ENCODE measurements around the gene STXBP2. TPM values are rescaled to one million over a fixed set of nuclear protein-coding genes. Genes with fewer than 3 reads are reported as not detected.

Gene STXBP2
- polyA plus RNA-seq, 1 experiment = 5.0 TPM

GRCh38 chr19:7645163-7645562 is 8.3 kb downstream of the STXBP2 start:
- peaks cover 19% of the 10 kb centered on the region; the same call in 1 of the 2 replicates for H3K9me3 ChIP-seq (ENCODE audit: control insufficient read depth, insufficient read depth, low read length)
- no peaks in the 10 kb centered on the region for H3K27me3 ChIP-seq (ENCODE audit: control insufficient read depth, insufficient read depth, low read length)
- no peak overlapping the region for H3K4me3 ChIP-seq (ENCODE audit: low read depth, low read length)
- TF ChIP-seq CTCF (IDR thresholded peaks at IDR 0.05; ENCODE audit: low read depth, low read length) = no peak
- H3K27ac ChIP-seq (ENCODE audit: low read depth, low read length) = no peak overlapping the region
- ChIA-PET POLR2A (no interaction called here), CTCF (no interaction called here)
- DNase-seq (ENCODE audit: low read depth, low spot score) = no peak

GRCh38 chr19:7645656-7646425 is 8.9 kb downstream of the STXBP2 start:
- Histone ChIP-seq H3K27me3 (ENCODE audit: control insufficient read depth, insufficient read depth, low read length) (peaks cover 2% of the 10 kb centered on the region), H3K4me3 (ENCODE audit: low read depth, low read length) (no peak overlapping the region), H3K9me3 (ENCODE audit: control insufficient read depth, insufficient read depth, low read length) (peaks cover 14% of the 10 kb centered on the region; the same call in 1 of the 2 replicates), H3K27ac (ENCODE audit: low read depth, low read length) (no peak overlapping the region)
- TF ChIP-seq CTCF (IDR thresholded peaks at IDR 0.05; ENCODE audit: low read depth, low read length) = no peak
- DNase-seq (ENCODE audit: low read depth, low spot score) = no peak
- CTCF ChIA-PET = no interaction called here
- POLR2A ChIA-PET = no interaction called here

- Histone ChIP-seq H3K27ac (ENCODE audit: low read depth, low read length) (no peak overlapping the region), H3K27me3 (ENCODE audit: control insufficient read depth, insufficient read depth, low read length) (peaks cover 2% of the 10 kb centered on the region), H3K9me3 (ENCODE audit: control insufficient read depth, insufficient read depth, low read length) (peaks cover 12% of the 10 kb centered on the region; the same call in 1 of the 2 replicates), H3K4me3 (ENCODE audit: low read depth, low read length) (no peak overlapping the region)
- POLR2A ChIA-PET = no interaction called here
- TF ChIP-seq CTCF (IDR thresholded peaks at IDR 0.05; ENCODE audit: low read depth, low read length) = no peak
- CTCF ChIA-PET = no interaction called here
- DNase-seq (ENCODE audit: low read depth, low spot score) = no peak
Observed at GRCh38 chr19:7646426-7646700, 9.5 kb downstream of the STXBP2 start.

DNA sequence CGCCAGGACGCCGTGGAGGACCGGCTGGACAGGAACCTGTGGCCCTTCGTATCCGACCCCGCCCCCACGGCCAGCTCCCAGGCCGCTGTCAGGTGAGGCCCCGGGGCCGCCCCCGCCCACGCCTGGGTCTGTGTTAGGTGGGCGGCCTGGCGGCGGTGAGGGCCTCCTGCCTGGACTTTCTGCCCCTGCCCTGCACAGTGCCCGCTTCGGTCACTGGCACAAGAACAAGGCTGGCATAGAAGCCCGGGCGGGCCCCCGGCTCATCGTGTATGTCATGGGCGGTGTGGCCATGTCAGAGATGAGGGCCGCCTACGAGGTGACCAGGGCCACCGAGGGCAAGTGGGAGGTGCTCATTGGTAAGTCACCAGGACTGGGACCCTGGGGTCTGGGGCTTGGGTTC is 10.2 kb downstream of the STXBP2 start:
- DNase-seq (ENCODE audit: low read depth, low spot score) = no peak
- ChIA-PET CTCF (no interaction called here), POLR2A (no interaction called here)
- Histone ChIP-seq H3K9me3 (ENCODE audit: control insufficient read depth, insufficient read depth, low read length) (peaks cover 12% of the 10 kb centered on the region; the same call in 1 of the 2 replicates), H3K27ac (ENCODE audit: low read depth, low read length) (no peak overlapping the region), H3K4me3 (ENCODE audit: low read depth, low read length) (no peak overlapping the region), H3K27me3 (ENCODE audit: control insufficient read depth, insufficient read depth, low read length) (peaks cover 2% of the 10 kb centered on the region)
- TF ChIP-seq CTCF (IDR thresholded peaks at IDR 0.05; ENCODE audit: low read depth, low read length) = no peak

- no peak overlapping the region for H3K27ac ChIP-seq (ENCODE audit: low read depth, low read length)
- H3K9me3 ChIP-seq (ENCODE audit: control insufficient read depth, insufficient read depth, low read length) = peaks cover 11% of the 10 kb centered on the region; the same call in 1 of the 2 replicates
- no peak for DNase-seq (ENCODE audit: low read depth, low spot score)
- H3K4me3 ChIP-seq (ENCODE audit: low read depth, low read length) = no peak overlapping the region
- ChIA-PET POLR2A (no interaction called here), CTCF (interaction anchor here (2.7 kb wide), 1 partner anchor 32 kb away, joined by 11 read pairs; the partner anchor contains the start of gene TRAPPC5)
- TF ChIP-seq CTCF (IDR thresholded peaks at IDR 0.05; ENCODE audit: low read depth, low read length) = no peak
- H3K27me3 ChIP-seq (ENCODE audit: control insufficient read depth, insufficient read depth, low read length) = peaks cover 2% of the 10 kb centered on the region
Observed at GRCh38 chr19:7648265-7649014, 11.5 kb downstream of the STXBP2 start.
